ENCODE data around the gene ERF. TPM values are rescaled to one million over a fixed set of nuclear protein-coding genes. Genes with fewer than 3 reads are reported as not detected.

ERF gene
- total RNA-seq, 1 donor from 2014 or later: 109 TPM

- H3K27me3 Mint-ChIP-seq (ENCODE audit: unreplicated experiment): peaks cover 22% of the 10 kb centered on the region
- DNase-seq (ENCODE audit: low spot score): no peak
- TF ChIP-seq CTCF (IDR thresholded peaks at IDR 0.05; ENCODE audit: unreplicated experiment): no peak
- peak overlapping the region; percentile 93 for H3K4me3 Mint-ChIP-seq (ENCODE audit: unreplicated experiment)
- peaks cover 18% of the 10 kb centered on the region for H3K36me3 Mint-ChIP-seq (ENCODE audit: low read depth, unreplicated experiment)
- H3K4me1 Mint-ChIP-seq (ENCODE audit: unreplicated experiment): peaks cover 45% of the 10 kb centered on the region
- H3K27ac Mint-ChIP-seq (ENCODE audit: unreplicated experiment): peak overlapping the region; percentile 64
- H3K9me3 Mint-ChIP-seq (ENCODE audit: unreplicated experiment): no peaks in the 10 kb centered on the region
Observed at GRCh38 chr19:42241279-42241678, 13.6 kb downstream of the ERF start.

GRCh38 chr19:42239544-42240220, 15.2 kb downstream of the ERF start:
- TF ChIP-seq CTCF (IDR thresholded peaks at IDR 0.05; ENCODE audit: unreplicated experiment): no peak
- H3K4me3 Mint-ChIP-seq (ENCODE audit: unreplicated experiment): peak overlapping the region; percentile 69
- no peaks in the 10 kb centered on the region for H3K9me3 Mint-ChIP-seq (ENCODE audit: unreplicated experiment)
- peaks cover 19% of the 10 kb centered on the region for H3K27me3 Mint-ChIP-seq (ENCODE audit: unreplicated experiment)
- no peak overlapping the region for H3K27ac Mint-ChIP-seq (ENCODE audit: unreplicated experiment)
- H3K4me1 Mint-ChIP-seq (ENCODE audit: unreplicated experiment): peaks cover 37% of the 10 kb centered on the region
- H3K36me3 Mint-ChIP-seq (ENCODE audit: low read depth, unreplicated experiment): peaks cover 21% of the 10 kb centered on the region
- DNase-seq (ENCODE audit: low spot score): no peak

GRCh38 chr19:42235181-42235580, 19.7 kb downstream of the ERF start:
- H3K27ac Mint-ChIP-seq (ENCODE audit: unreplicated experiment): no peak overlapping the region
- no peaks in the 10 kb centered on the region for H3K9me3 Mint-ChIP-seq (ENCODE audit: unreplicated experiment)
- TF ChIP-seq CTCF (IDR thresholded peaks at IDR 0.05; ENCODE audit: unreplicated experiment): no peak
- no peak for DNase-seq (ENCODE audit: low spot score)
- no peak overlapping the region for H3K4me3 Mint-ChIP-seq (ENCODE audit: unreplicated experiment)
- H3K36me3 Mint-ChIP-seq (ENCODE audit: low read depth, unreplicated experiment): peaks cover 30% of the 10 kb centered on the region
- H3K4me1 Mint-ChIP-seq (ENCODE audit: unreplicated experiment): peaks cover 6% of the 10 kb centered on the region
- peaks cover 8% of the 10 kb centered on the region for H3K27me3 Mint-ChIP-seq (ENCODE audit: unreplicated experiment)

GRCh38 chr19:42234364-42234763, 20.6 kb downstream of the ERF start:
- Mint-ChIP-seq H3K9me3 (ENCODE audit: unreplicated experiment) (no peaks in the 10 kb centered on the region), H3K27me3 (ENCODE audit: unreplicated experiment) (peaks cover 4% of the 10 kb centered on the region), H3K4me1 (ENCODE audit: unreplicated experiment) (no peaks in the 10 kb centered on the region), H3K36me3 (ENCODE audit: low read depth, unreplicated experiment) (peaks cover 31% of the 10 kb centered on the region), H3K27ac (ENCODE audit: unreplicated experiment) (no peak overlapping the region), H3K4me3 (ENCODE audit: unreplicated experiment) (no peak overlapping the region)
- DNase-seq (ENCODE audit: low spot score): no peak
- no peak for TF ChIP-seq CTCF (IDR thresholded peaks at IDR 0.05; ENCODE audit: unreplicated experiment)

- H3K4me1 Mint-ChIP-seq (ENCODE audit: unreplicated experiment): no peaks in the 10 kb centered on the region
- no peak for TF ChIP-seq CTCF (IDR thresholded peaks at IDR 0.05; ENCODE audit: unreplicated experiment)
- DNase-seq (ENCODE audit: low spot score): no peak
- H3K36me3 Mint-ChIP-seq (ENCODE audit: low read depth, unreplicated experiment): peaks cover 31% of the 10 kb centered on the region
- peaks cover 4% of the 10 kb centered on the region for H3K27me3 Mint-ChIP-seq (ENCODE audit: unreplicated experiment)
- no peak overlapping the region for H3K4me3 Mint-ChIP-seq (ENCODE audit: unreplicated experiment)
- no peaks in the 10 kb centered on the region for H3K9me3 Mint-ChIP-seq (ENCODE audit: unreplicated experiment)
- H3K27ac Mint-ChIP-seq (ENCODE audit: unreplicated experiment): no peak overlapping the region
Observed at GRCh38 chr19:42233678-42234292, 21.1 kb downstream of the ERF start.

Data from endothelial cell (in vitro differentiated cells).